GM23338 (cell line): ENCODE measurements around the gene PGGHG. TPM values are rescaled to one million over a fixed set of nuclear protein-coding genes. Genes with fewer than 3 reads are reported as not detected.
A peak's percentile ranks its signal among the peaks of the same experiment; 100 is the strongest.
"Not testable (repeated sequence)": the region's sequence is repeated elsewhere in the genome, so short reads cannot be mapped to it uniquely, and the experiment has no call there.

ENCODE experiments used
- ATAC-seq: fragments of 200-7000 bp; cut with Tn5 transposase; 3 replicates; pipeline ENCODE4 v1.9.1; 2020
- DNase-seq: peaks from one replicate; pipeline ENCODE4 v3.0.0-alpha.2; 2015; ENCODE audit warnings: low spot score
- H2AFZ ChIP-seq: fragments of 200-600 bp; sonication (generic); 2 replicates; pipeline ENCODE4 v1.8.0; 2016; ENCODE audit warnings: antibody characterized with exemption, mild to moderate bottlenecking, moderate library complexity
- H3F3A ChIP-seq: fragments of 200-600 bp; sonication (generic); replicated peaks from 2 replicates; pipeline ENCODE4 v1.8.0; 2017; ENCODE audit warnings: antibody characterized with exemption, mixed run types, low read depth
- H3K27ac ChIP-seq: fragments of 200-600 bp; sonication (generic); 2 replicates; pipeline ENCODE4 v1.6.1; 2016; ENCODE audit warnings: low read depth
- H3K27me3 ChIP-seq: fragments of 200-600 bp; sonication (generic); 2 replicates; pipeline ENCODE4 v1.8.0; 2016; ENCODE audit warnings: mild to moderate bottlenecking, mixed run types, moderate library complexity; ENCODE audit not compliant: insufficient read depth
- H3K36me3 ChIP-seq: fragments of 200-600 bp; sonication (generic); 2 replicates; pipeline ENCODE4 v1.8.0; 2016; ENCODE audit warnings: mild to moderate bottlenecking; ENCODE audit not compliant: insufficient read depth
- H3K4me1 ChIP-seq: fragments of 200-600 bp; sonication (generic); 2 replicates; pipeline ENCODE4 v1.8.0; 2016; ENCODE audit warnings: mild to moderate bottlenecking, moderate library complexity; ENCODE audit not compliant: insufficient read depth
- H3K4me2 ChIP-seq: fragments of 200-600 bp; sonication (generic); 2 replicates; pipeline ENCODE4 v1.7.1; 2017; ENCODE audit warnings: mixed run types
- H3K4me3 ChIP-seq: fragments of 200-600 bp; sonication (generic); 2 replicates; pipeline ENCODE4 v1.6.1; 2016; ENCODE audit warnings: mixed run types
- H3K79me2 ChIP-seq: fragments of 200-600 bp; sonication (generic); replicated peaks from 2 replicates; pipeline ENCODE4 v1.8.0; 2017; ENCODE audit warnings: mild to moderate bottlenecking; ENCODE audit not compliant: insufficient read depth
- H3K9me2 ChIP-seq: fragments of 200-600 bp; sonication (generic); 2 replicates; pipeline ENCODE4 v1.8.0; 2017; ENCODE audit not compliant: insufficient read depth
- H4K20me1 ChIP-seq: fragments of 200-600 bp; sonication (generic); replicated peaks from 2 replicates; pipeline ENCODE4 v1.8.0; 2017; ENCODE audit warnings: mild to moderate bottlenecking; ENCODE audit not compliant: insufficient read depth
- H3K27ac Mint-ChIP-seq: 2 replicates; pipeline ENCODE4 v1.8.0; 2020; ENCODE audit warnings: inconsistent platforms, mild to moderate bottlenecking, moderate library complexity, mixed read lengths
- H3K27me3 Mint-ChIP-seq: 3 replicates; pipeline ENCODE4 v1.8.0; 2022; ENCODE audit warnings: low read depth, mild to moderate bottlenecking, moderate library complexity, mixed read lengths, inconsistent platforms; ENCODE audit not compliant: insufficient read depth, poor library complexity
- H3K36me3 Mint-ChIP-seq: 3 replicates; pipeline ENCODE4 v1.8.0; 2021; ENCODE audit warnings: low read depth, mild to moderate bottlenecking, inconsistent platforms, moderate library complexity, mixed read lengths
- H3K4me1 Mint-ChIP-seq: 3 replicates; pipeline ENCODE4 v1.8.0; 2020; ENCODE audit warnings: mild to moderate bottlenecking, inconsistent platforms, mixed read lengths
- H3K4me3 Mint-ChIP-seq: 3 replicates; pipeline ENCODE4 v1.8.0; 2021; ENCODE audit warnings: moderate library complexity, mild to moderate bottlenecking, inconsistent platforms, mixed read lengths
- H3K9me3 Mint-ChIP-seq: 3 replicates; pipeline ENCODE4 v1.8.0; 2020; ENCODE audit warnings: moderate library complexity, mild to moderate bottlenecking, inconsistent platforms, mixed read lengths
- CREB1 ChIP-seq: fragments of 250-450 bp; sonication (Bioruptor Pico); IDR thresholded peaks from 2 replicates; pipeline ENCODE4 v1.5.0; 2020; ENCODE audit warnings: low read depth, mild to moderate bottlenecking, moderate library complexity
- ETS1 ChIP-seq: IDR thresholded peaks from 2 replicates; pipeline ENCODE4 v1.6.1; 2016; ENCODE audit warnings: antibody characterized with exemption
- EZH2 ChIP-seq: fragments of 200-600 bp; sonication (generic); IDR thresholded peaks from one replicate; pipeline ENCODE4 v1.8.0; 2017; ENCODE audit warnings: antibody characterized with exemption, mild to moderate bottlenecking, low read depth; ENCODE audit not compliant: unreplicated experiment
- polyA plus RNA-seq: library from polyadenylated mRNA; unstranded; fragments of >200 nt; fragmentation: Nextera tagmentation; extraction: Ambion mirVana; gene quantifications from 2 replicates; pipeline ENCODE4 v1.2.1, GENCODE V29; 2016
- total RNA-seq: library from RNA; depleted of rRNA; stranded (reverse); fragments of >200 nt; shearing (Covaris generic); gene quantifications from 2 replicates; pipeline ENCODE4 v1.2.3, GENCODE V29; 2014
- TF ChIP-seq, protein P1 (sequence below): fragments of 250-450 bp; sonication (Bioruptor Pico); IDR thresholded peaks from 2 replicates; pipeline ENCODE4 v1.5.0; 2020; ENCODE audit warnings: mild to moderate bottlenecking, moderate library complexity

The PGGHG gene
- total and polyA plus RNA-seq, 2 experiments from 2014 or later: 24.9 to 55.8 TPM

- not testable (repeated sequence) for H3K27ac ChIP-seq, H3K36me3 Mint-ChIP-seq, H3K4me3 ChIP-seq, H3K4me1 ChIP-seq, H3K27me3 ChIP-seq, H3K79me2 ChIP-seq, H4K20me1 ChIP-seq, H3K9me3 Mint-ChIP-seq, DNase-seq, H3K27ac Mint-ChIP-seq, ATAC-seq, H3K4me3 Mint-ChIP-seq, H3K36me3 ChIP-seq, H3K9me2 ChIP-seq
- peak overlapping the region; percentile 32; the same call in 1 of the 2 replicates for H3K4me2 ChIP-seq
- peak overlapping the region; percentile 56; the same call in 1 of the 2 replicates for H2AFZ ChIP-seq
- H3K4me1 Mint-ChIP-seq: peaks cover 37% of the 10 kb centered on the region
- H3F3A ChIP-seq: 0 out of 2 replicates have a peak, but pooled peaks cover 10% of the 10 kb centered on the region
- H3K27me3 Mint-ChIP-seq: peaks cover 17% of the 10 kb centered on the region
Measured at GRCh38 chr11:324593-325517, 35.9 kb downstream of the PGGHG start.

DNA sequence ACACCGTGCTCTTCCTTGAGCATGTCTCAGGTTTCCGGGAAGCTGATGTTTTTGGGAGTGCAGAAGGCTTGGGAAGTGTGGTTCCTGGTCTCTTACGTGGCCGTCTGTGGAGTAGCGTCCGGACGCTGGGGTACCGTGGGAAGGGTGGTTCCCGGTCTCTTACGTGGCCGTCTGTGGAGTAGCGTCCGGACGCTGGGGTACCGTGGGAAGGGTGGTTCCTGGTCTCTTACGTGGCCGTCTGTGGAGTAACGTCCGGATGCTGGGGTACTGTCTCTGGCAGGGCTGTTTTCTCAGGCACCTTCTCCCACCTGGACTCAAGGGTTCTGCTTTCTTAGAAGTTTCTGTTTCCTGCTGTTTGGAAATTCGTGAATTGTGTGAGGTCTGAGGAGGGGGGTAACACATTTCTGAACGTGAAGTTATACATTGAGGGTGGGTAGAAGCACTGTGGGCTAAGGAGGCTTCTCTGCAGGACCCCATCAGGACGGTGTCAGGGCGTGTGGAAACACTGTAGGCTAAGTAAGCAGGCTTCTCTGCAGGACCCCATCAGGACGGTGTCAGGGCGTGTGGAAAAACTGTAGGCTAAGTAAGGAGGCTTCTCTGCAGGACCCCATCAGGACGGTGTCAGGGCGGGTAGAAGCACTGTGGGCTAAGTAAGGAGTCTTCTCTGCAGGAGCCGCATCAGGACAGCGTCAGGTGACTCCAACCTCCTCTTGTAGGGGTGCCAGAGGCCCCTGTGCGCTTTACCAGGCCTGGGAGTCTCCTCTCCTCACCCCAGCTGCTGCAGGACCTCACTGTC, 37.1 kb downstream of the PGGHG start:
- Histone ChIP-seq H3F3A (0 out of 2 replicates have a peak, but pooled peaks cover 15% of the 10 kb centered on the region), H3K79me2 (no peaks in the 10 kb centered on the region), H3K9me2 (no peaks in the 10 kb centered on the region), H3K36me3 (no peaks in the 10 kb centered on the region), H3K27me3 (no peaks in the 10 kb centered on the region), H3K4me3 (no peak overlapping the region), H3K27ac (no peak overlapping the region), H3K4me2 (no peak overlapping the region), H3K4me1 (peaks cover 6% of the 10 kb centered on the region), H4K20me1 (no peaks in the 10 kb centered on the region), H2AFZ (0 out of 2 replicates have a peak overlapping the region, but pooled peaks have one; percentile 28)
- TF ChIP-seq, protein P1, sequence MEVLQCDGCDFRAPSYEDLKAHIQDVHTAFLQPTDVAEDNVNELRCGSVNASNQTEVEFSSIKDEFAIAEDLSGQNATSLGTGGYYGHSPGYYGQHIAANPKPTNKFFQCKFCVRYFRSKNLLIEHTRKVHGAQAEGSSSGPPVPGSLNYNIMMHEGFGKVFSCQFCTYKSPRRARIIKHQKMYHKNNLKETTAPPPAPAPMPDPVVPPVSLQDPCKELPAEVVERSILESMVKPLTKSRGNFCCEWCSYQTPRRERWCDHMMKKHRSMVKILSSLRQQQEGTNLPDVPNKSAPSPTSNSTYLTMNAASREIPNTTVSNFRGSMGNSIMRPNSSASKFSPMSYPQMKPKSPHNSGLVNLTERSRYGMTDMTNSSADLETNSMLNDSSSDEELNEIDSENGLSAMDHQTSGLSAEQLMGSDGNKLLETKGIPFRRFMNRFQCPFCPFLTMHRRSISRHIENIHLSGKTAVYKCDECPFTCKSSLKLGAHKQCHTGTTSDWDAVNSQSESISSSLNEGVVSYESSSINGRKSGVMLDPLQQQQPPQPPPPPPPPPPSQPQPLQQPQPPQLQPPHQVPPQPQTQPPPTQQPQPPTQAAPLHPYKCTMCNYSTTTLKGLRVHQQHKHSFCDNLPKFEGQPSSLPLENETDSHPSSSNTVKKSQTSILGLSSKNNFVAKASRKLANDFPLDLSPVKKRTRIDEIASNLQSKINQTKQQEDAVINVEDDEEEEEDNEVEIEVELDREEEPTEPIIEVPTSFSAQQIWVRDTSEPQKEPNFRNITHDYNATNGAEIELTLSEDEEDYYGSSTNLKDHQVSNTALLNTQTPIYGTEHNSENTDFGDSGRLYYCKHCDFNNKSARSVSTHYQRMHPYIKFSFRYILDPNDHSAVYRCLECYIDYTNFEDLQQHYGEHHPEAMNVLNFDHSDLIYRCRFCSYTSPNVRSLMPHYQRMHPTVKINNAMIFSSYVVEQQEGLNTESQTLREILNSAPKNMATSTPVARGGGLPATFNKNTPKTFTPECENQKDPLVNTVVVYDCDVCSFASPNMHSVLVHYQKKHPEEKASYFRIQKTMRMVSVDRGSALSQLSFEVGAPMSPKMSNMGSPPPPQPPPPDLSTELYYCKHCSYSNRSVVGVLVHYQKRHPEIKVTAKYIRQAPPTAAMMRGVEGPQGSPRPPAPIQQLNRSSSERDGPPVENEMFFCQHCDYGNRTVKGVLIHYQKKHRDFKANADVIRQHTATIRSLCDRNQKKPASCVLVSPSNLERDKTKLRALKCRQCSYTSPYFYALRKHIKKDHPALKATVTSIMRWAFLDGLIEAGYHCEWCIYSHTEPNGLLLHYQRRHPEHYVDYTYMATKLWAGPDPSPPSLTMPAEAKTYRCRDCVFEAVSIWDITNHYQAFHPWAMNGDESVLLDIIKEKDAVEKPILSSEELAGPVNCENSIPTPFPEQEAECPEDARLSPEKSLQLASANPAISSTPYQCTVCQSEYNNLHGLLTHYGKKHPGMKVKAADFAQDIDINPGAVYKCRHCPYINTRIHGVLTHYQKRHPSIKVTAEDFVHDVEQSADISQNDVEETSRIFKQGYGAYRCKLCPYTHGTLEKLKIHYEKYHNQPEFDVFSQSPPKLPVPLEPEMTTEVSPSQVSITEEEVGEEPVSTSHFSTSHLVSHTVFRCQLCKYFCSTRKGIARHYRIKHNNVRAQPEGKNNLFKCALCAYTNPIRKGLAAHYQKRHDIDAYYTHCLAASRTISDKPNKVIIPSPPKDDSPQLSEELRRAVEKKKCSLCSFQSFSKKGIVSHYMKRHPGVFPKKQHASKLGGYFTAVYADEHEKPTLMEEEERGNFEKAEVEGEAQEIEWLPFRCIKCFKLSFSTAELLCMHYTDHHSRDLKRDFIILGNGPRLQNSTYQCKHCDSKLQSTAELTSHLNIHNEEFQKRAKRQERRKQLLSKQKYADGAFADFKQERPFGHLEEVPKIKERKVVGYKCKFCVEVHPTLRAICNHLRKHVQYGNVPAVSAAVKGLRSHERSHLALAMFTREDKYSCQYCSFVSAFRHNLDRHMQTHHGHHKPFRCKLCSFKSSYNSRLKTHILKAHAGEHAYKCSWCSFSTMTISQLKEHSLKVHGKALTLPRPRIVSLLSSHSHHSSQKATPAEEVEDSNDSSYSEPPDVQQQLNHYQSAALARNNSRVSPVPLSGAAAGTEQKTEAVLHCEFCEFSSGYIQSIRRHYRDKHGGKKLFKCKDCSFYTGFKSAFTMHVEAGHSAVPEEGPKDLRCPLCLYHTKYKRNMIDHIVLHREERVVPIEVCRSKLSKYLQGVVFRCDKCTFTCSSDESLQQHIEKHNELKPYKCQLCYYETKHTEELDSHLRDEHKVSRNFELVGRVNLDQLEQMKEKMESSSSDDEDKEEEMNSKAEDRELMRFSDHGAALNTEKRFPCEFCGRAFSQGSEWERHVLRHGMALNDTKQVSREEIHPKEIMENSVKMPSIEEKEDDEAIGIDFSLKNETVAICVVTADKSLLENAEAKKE (CRISPR knock-in tag): no peak
- no peak for TF ChIP-seq ETS1
- TF ChIP-seq CREB1 (CRISPR knock-in tag): no peak
- TF ChIP-seq EZH2: no peak
- H3K36me3 Mint-ChIP-seq: peaks cover 7% of the 10 kb centered on the region; the same call in 1 of the 3 replicates
- no peak overlapping the region for H3K4me3 Mint-ChIP-seq
- H3K27me3 Mint-ChIP-seq: peaks cover 13% of the 10 kb centered on the region
- H3K27ac Mint-ChIP-seq: no peak overlapping the region
- ATAC-seq: peak; percentile 17
- DNase-seq: no peak
- peaks cover 6% of the 10 kb centered on the region; the same call in 2 of the 3 replicates for H3K9me3 Mint-ChIP-seq
- H3K4me1 Mint-ChIP-seq: peaks cover 30% of the 10 kb centered on the region
